HG03064 (cell line): ENCODE results near the gene ATL2.

Experiments
- ATAC-seq: cut with Tn5 transposase; IDR thresholded peaks from one replicate; pipeline ENCODE4 v1.9.1; 2021; ENCODE audit warnings: low read depth; ENCODE audit not compliant: unreplicated experiment

Gene ATL2

GRCh38 chr2:38256610-38257009 lies 120.5 kb downstream of the ATL2 start:
- no peak for ATAC-seq

- ATAC-seq, result no peak
These were observed 121.9 kb downstream of the ATL2 start for GRCh38 chr2:38255211-38255610.

GRCh38 chr2:38254796-38255195 lies 122.3 kb downstream of the ATL2 start:
- ATAC-seq, result no peak

- ATAC-seq, result no peak
These were observed 125.1 kb downstream of the ATL2 start for GRCh38 chr2:38251940-38252339.

GRCh38 chr2:38248707-38249106 lies 128.4 kb downstream of the ATL2 start:
- ATAC-seq, result no peak

GRCh38 chr2:38248255-38248654 lies 128.8 kb downstream of the ATL2 start:
- no peak for ATAC-seq

- no peak for ATAC-seq
These were observed 131.0 kb downstream of the ATL2 start for GRCh38 chr2:38246105-38246504.

- no peak for ATAC-seq
These were observed 131.9 kb downstream of the ATL2 start for GRCh38 chr2:38245114-38245641.

GRCh38 chr2:38244301-38244700 lies 132.8 kb downstream of the ATL2 start:
- ATAC-seq, result no peak
